Measurements from ENCODE around the gene WDR83.
A peak's percentile ranks its signal among the peaks of the same experiment; 100 is the strongest.
"Not testable (repeated sequence)": the region's sequence is repeated elsewhere in the genome, so short reads cannot be mapped to it uniquely, and the experiment has no call there.

The WDR83 gene

DNA sequence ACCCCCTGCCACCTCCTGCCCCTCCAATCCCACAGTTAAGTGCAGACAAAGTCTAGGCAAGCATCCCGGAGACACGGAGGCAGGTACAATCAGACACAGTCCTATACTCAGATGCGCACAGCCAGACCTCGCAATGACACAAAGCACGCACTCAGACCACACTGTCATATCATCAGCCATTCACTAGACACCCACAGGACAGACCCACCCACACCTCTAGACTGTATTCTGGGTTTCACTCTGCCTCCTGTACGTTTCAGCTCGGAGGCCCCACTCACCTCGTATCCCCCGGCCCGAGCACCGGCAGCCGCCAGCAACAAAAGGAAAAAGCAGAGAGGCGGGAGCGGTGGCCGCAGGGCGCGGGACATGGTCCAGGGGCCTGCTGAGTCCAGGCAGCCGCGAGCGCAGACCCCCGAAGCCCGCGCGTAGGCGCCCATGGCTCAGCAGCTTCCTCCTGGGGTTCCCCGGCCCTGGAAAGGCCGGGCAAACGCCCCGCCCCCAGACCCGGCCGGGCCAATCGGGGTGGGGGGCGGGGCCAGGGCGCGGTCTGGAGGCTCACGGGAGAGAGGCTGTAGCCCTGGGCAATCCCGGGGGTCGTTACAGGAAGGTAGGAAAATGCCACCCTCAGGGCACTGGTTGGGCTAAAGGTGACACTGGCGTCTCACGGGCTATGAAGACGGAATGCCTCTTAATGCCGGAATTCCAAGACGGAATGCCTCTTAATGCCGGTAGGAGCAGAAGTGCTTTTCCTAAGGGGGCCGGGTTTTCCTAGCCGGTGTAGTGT, at the start of gene WDR83, which contains the start of gene MAN2B1:
TSS of gene WDR83 (plus strand) at position 543 of the 784 bp plus-strand sequence. CDS start 2,984 bp downstream, outside the sequence.
TSS of gene MAN2B1 (minus strand) at position 478 of the 784 bp plus-strand sequence. CDS start at position 437, 41 bp downstream.
- DNase-seq (ENCODE audit: low read depth): peak; percentile 63

- no peak for DNase-seq (ENCODE audit: low read depth)
Measured at GRCh38 chr19:12617646-12618045, 49.0 kb upstream of the WDR83 start.

- DNase-seq (ENCODE audit: low read depth): not testable (repeated sequence)
Measured at GRCh38 chr19:12621253-12622024, 45.2 kb upstream of the WDR83 start.

DNA sequence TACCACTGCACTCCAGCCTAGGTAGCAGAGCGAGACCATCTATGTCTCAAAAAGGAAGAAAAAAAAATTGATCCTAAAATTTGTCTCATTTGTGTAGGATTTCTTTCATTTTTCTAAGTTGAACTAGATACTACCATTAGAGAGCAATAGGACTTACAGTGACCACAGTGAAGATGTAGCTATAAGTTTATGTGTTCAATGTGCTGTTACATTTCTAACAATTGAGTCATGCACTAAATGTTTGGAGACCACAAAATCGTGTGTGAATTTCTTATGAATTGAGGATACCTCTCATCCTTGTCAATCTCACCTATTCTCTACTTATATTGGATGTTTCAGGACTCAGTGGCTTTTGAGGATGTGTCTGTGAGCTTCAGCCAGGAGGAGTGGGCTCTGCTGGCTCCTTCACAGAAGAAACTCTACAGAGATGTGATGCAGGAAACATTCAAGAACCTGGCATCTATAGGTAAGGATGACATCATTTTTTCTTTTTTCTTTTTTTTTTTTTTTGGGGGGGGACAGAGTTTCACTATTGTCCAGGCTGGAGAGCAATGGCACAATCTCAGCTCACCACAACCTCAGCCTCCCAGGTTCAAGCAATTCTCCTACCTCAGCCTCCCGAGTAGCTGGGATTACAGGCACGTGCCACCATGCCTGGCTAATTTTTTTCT, 43.1 kb upstream of the WDR83 start:
- DNase-seq (ENCODE audit: low read depth): no peak

DNA sequence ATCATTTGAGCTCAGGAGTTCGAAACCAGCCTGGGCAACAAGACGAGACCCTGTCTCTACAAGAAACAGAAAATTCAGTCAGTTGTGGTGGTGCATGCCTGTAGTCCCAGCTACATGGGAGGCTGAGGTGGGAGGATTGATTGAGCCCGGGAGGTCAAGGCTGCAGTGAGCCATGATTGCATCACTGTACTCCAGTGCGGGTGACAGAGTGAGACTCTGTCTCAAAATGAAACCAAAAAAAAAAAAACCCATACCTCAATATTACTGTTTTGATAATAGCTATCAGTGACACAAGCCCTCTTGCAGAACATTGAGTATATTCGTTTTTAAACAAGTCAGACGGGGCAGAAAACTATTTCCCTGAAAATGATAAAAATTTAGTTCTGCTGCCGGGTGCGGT, 39.6 kb upstream of the WDR83 start:
- no peak for DNase-seq (ENCODE audit: low read depth)

DNA sequence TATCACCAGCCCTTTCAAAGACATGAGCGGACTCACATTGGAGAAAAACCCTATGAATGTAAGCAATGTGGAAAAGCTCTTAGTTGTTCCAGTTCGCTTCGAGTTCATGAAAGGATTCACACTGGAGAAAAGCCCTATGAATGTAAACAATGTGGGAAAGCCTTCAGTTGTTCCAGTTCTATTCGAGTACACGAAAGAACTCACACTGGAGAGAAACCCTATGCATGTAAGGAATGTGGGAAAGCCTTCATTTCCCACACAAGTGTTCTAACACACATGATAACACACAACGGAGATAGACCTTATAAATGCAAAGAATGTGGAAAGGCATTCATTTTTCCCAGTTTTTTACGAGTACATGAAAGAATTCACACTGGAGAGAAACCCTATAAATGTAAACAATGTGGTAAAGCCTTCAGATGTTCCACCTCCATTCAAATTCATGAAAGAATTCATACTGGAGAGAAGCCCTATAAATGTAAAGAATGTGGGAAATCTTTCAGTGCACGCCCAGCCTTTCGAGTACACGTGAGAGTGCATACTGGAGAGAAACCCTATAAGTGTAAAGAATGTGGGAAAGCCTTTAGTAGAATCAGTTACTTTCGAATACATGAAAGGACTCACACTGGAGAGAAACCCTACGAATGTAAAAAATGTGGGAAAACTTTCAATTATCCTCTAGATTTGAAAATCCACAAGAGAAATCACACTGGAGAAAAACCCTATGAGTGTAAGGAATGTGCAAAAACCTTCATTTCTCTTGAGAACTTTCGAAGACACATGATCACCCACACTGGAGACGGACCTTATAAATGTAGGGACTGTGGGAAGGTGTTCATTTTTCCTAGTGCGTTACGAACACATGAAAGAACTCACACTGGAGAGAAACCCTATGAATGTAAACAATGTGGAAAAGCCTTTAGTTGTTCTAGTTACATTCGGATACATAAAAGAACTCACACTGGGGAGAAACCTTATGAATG, 38.3 kb upstream of the WDR83 start:
- no peak for DNase-seq (ENCODE audit: low read depth)

- no peak for DNase-seq (ENCODE audit: low read depth)
Measured at GRCh38 chr19:12629215-12629614, 37.4 kb upstream of the WDR83 start.

DNA sequence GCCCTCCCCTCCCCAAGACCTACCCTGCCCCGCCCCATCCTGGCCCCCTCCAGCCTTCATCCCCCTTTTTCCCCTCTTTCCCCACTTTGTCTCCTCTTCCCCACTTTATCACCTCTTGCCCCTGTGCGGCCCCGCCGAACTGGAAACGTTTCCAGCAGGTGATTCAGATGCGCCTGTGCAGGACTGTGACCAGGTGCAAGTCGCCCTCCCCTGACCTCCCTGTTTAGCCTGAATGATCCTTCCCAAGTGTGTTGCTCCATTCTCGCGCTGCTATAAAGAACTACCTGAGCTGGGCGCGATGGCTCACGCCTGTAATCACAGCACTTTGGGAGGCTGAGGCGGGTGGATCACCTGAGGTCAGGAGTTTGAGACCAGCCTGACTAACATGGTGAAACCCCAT, 30.0 kb upstream of the WDR83 start:
- DNase-seq (ENCODE audit: low read depth): no peak

- DNase-seq (ENCODE audit: low read depth): no peak
Measured at GRCh38 chr19:12638611-12639182, 27.9 kb upstream of the WDR83 start.

- peak; percentile 58 for DNase-seq (ENCODE audit: low read depth)
Measured at GRCh38 chr19:12639901-12640613, 26.6 kb upstream of the WDR83 start.

DNA sequence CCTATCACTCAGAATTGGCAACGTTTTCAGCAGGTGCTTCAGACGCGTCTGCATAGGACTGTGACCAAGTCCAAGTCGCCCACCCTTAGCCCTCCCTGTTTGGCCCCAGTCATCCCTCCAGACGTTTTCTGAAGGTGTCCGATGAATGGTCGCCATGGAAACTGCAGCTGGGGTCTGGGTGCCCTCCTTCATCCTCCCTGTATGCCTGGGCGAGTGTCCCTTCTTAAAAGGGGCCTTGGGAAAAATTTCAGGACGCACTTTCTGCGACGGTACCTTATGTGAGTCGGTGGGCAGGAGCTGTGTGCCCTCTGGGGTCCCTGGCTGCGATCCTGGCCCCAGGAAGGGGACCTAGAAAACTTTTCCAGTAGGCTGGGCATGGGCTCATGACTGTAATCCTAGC, 25.2 kb upstream of the WDR83 start:
- DNase-seq (ENCODE audit: low read depth): no peak

GRCh38 chr19:12642506-12642905, 24.1 kb upstream of the WDR83 start:
- no peak for DNase-seq (ENCODE audit: low read depth)

- DNase-seq (ENCODE audit: low read depth): not testable (repeated sequence)
Measured at GRCh38 chr19:12643716-12644115, 22.9 kb upstream of the WDR83 start.

GRCh38 chr19:12646551-12646950, 20.1 kb upstream of the WDR83 start:
- DNase-seq (ENCODE audit: low read depth): no peak

- DNase-seq (ENCODE audit: low read depth): no peak
Measured at GRCh38 chr19:12647047-12647446, 19.6 kb upstream of the WDR83 start.

DNA sequence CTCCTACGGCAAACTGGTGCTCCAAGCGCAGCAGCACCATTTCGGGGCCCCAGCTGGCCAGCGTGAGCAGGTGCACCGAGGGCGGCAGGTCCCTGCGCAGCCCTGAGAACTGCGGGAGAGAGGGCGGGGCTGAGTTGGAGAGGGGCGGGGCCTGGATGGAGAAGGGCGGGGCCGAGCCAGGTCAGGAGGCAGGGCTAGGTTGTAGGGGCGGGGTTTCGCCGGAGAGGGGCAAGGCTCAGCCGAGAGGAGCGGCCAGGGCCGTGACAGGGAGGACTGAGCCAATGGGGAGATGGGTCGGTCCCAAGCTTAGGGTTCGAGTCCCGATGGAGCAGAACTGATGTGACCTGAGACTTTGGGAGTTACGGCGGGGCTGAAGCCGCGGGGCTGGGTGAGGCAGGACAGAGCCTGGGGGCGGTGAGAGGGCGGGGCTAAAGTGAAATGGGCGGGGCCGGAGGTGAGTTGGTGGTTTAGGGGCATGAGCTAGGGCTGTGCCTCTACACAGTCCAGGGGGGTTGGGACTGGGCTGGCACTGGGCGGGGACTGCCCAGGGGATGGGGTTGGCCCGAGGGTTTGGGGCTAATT, 19.0 kb upstream of the WDR83 start:
- DNase-seq (ENCODE audit: low read depth): no peak

GRCh38 chr19:12648088-12648487, 18.5 kb upstream of the WDR83 start:
- DNase-seq (ENCODE audit: low read depth): no peak

- DNase-seq (ENCODE audit: low read depth): no peak
Measured at GRCh38 chr19:12649941-12650340, 16.7 kb upstream of the WDR83 start.

- no peak for DNase-seq (ENCODE audit: low read depth)
Measured at GRCh38 chr19:12652219-12652618, 14.4 kb upstream of the WDR83 start.

DNA sequence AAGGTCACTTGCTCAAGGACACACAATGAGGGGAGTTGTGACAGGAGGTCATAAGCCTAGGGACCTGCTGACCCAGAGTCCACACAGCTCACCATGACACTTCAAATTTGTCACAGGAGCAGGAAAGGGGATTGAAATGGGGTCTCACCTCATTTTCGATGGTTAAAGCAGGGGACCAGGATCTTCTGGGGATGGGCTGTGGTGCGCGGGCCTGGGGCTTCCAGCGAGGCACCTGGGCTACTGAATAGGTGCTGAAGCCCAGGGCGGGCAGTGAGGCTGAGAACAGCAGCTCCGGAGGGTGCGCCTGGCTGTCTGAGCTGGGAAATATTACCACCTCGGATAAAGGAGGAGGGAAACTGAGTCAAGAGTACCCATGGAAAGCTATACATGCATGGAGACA, 11.1 kb upstream of the WDR83 start:
- no peak for DNase-seq (ENCODE audit: low read depth)
